H4 (cell line): ENCODE measurements around the gene MCTP2. TPM values are rescaled to one million over a fixed set of nuclear protein-coding genes. Genes with fewer than 3 reads are reported as not detected.
A peak's percentile ranks its signal among the peaks of the same experiment; 100 is the strongest.

Experiments
- DNase-seq: peaks from one replicate; pipeline ENCODE4 v3.0.0-alpha.2; 2015; ENCODE audit warnings: low spot score
- total RNA-seq: library from RNA; depleted of rRNA; stranded (reverse); fragments of >200 nt; shearing (Covaris generic); gene quantifications from 2 replicates; pipeline ENCODE4 v1.2.3, GENCODE V29; 2014

MCTP2 gene
- total RNA-seq, 1 experiment from 2014 or later, result 27.0 TPM

- DNase-seq, result no peak
Measured at GRCh38 chr15:94263341-94264273, 32.2 kb downstream of the MCTP2 start.

DNA sequence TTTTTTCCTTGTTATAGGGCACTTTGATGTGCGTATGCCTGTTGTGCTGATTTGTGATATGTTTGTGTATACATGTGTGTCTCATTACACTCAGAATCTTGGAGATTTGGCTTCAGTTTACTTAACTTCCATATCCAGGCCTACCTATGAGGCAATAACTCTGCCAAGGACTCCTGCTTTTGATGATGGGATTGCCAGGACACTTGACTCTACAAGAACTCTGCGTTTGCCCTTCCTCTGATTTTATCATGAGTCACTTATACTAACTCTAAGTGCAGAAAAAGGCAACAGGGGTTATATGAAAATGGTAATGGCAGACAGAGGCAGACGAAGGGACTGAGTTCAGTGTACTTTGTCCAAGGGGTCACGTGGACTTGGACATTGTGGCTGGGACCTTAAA is 33.6 kb downstream of the MCTP2 start:
- DNase-seq, result no peak

DNA sequence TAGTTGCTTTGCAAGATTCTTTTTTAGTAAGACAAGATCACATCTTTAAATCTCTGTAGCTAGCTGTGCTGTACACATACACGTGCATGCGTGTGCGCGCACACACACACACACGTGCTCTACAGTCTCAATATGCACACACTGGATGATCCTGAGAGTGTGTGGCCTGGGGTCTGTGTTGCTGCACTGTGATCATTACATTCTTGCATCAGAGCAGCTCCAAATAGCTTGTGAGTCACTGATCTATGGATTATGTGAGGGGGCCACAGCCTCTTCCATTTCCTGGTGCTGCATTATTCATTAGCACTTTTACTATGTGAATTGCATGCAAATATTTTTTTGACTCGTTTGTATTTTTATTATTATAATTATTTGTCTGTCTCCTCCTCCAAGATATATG is 34.6 kb downstream of the MCTP2 start:
- no peak for DNase-seq

DNA sequence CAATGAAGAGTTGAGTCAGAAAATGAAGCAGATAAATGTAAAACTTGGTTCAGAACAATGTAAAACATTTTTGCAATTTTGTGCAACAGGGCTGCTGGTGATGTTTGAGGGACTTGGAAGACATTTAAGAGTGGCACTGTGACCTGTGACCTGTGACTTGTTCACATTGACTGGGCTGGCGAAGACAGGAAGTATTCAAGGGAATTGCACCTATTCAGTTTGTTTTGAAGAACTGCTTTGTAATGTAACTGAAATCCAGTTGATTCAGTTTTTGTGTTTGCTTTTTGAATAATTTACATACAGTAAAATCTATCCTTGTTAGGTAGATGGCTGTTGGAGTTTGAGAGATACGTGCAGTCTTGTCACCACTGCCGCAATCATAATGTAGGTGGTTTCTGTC is 35.4 kb downstream of the MCTP2 start:
- no peak for DNase-seq

DNA sequence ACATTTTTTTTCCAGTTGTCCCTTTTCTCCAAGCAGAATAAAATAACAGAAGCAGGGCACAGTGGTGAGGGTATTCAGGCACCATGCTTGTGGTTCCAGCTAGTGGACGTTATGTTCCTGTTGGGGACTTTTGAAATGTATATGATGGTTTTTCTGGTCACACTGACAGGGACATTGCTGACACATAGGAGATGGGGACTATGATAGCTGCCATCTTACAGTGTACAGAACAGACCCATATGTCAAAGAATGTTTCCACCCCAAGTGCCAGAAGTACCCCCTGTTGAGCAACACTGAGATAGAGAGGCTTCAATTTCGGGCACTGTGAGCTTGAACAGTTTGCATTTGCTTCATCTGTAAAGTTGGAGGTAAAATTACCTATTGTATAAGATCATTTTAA is 38.6 kb downstream of the MCTP2 start:
- DNase-seq, result no peak

DNA sequence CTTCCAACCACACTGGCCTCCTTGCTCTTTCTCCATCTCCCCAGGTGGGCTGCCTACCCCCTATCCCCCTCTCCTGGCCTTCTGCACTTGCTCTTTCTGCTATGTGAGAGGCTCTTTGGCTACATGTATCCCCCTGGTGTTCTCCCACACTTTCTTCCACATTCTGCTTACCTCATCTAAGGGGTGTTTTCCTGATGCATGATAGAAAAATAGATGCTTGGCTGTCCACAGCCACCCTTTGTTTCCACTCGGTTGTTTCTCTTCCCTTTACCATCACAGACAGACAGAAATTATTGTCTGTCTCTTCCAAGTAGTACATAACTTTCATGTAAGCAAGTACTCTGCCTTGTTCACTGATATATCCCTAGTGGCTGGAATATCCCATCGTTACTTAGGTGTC is 39.2 kb downstream of the MCTP2 start:
- no peak for DNase-seq

DNA sequence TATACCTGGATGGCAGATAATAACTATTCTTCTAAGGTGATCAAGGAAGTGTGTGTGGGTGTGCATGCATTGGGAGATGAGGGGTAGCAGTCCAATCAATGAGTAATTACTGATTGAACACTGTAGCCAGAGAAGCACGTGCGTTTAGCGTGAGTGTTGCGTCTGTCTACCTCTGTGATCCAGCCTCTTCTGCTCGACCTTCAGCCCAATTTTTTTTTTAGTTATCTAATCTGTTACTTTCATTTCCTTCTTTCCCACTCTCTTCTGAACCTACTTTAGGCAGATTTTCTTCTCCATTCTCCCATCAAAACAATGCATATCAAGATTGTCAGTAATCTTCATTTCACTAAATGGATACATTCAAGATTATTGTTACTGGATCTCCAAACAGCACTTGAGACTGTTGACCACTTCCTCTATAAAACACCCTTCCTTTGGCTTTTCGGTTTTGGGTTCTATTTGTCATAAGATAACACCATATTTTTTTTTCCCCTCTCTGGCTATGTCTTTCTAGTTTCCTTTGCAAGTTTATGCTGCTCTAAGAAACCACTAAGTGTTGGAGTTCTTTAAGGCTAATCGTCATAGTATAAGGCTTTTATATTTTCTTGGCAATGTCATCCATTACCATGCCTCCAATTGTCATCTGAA is 41.0 kb downstream of the MCTP2 start:
- DNase-seq, result no peak

DNA sequence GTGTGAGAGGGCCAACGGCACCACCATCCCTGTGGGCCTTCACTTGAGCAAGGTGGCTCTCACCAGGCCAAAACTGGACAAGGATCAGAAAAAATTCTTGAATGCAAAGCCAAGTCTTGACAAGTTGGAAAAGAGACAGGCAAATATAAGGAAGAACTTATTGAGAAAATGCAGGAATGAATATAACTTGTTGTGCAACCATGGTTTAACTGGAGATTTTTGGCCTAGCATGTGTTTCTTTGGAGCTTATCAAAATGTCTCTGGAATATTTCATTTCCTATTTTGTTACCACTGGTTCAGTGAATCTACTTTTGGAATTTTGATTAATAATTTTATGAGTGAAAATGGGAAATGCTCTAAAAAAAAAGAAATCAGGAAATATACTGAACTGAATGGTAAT is 42.5 kb downstream of the MCTP2 start:
- DNase-seq, result no peak

- no peak for DNase-seq
Measured at GRCh38 chr15:94274745-94275144, 43.4 kb downstream of the MCTP2 start.

DNA sequence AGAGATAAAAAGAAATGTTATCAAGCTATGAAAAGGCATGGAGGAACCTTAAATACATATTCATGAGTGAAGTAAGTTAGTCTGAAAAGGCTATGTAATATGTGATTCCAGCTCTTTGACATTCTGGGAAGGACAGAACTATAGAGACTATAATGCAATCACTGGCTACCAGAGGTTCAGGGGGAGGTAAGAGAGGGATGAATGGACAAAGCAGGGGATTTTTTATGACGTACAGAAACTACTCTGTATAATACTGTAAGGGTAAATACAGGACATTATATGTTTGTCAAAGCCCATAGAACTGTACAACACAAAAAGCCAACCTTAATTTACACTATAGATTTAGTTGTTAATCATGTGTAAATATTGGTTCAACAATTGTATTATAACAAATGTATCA is 46.1 kb downstream of the MCTP2 start:
- no peak for DNase-seq

GRCh38 chr15:94279736-94280135 is 48.4 kb downstream of the MCTP2 start:
- no peak for DNase-seq

DNA sequence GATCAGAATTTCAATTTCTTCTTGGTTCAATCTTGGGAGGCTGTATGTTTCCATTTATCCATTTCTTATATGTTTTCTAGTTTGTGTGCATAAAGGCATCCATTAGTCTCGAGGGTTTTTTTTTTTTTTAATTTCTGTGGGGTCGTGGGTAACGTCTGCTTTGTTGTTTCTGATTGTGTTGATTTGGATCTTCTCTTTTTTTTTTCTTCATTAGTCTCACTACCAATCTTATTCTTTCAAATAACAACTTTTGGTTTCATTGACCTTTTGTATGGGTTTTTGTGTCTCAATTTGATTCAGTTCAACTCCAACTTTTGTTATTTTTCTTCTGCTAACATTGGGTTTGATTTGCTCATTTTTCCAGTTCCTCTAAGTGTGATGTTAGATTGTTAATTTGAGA is 48.9 kb downstream of the MCTP2 start:
- no peak for DNase-seq

DNA sequence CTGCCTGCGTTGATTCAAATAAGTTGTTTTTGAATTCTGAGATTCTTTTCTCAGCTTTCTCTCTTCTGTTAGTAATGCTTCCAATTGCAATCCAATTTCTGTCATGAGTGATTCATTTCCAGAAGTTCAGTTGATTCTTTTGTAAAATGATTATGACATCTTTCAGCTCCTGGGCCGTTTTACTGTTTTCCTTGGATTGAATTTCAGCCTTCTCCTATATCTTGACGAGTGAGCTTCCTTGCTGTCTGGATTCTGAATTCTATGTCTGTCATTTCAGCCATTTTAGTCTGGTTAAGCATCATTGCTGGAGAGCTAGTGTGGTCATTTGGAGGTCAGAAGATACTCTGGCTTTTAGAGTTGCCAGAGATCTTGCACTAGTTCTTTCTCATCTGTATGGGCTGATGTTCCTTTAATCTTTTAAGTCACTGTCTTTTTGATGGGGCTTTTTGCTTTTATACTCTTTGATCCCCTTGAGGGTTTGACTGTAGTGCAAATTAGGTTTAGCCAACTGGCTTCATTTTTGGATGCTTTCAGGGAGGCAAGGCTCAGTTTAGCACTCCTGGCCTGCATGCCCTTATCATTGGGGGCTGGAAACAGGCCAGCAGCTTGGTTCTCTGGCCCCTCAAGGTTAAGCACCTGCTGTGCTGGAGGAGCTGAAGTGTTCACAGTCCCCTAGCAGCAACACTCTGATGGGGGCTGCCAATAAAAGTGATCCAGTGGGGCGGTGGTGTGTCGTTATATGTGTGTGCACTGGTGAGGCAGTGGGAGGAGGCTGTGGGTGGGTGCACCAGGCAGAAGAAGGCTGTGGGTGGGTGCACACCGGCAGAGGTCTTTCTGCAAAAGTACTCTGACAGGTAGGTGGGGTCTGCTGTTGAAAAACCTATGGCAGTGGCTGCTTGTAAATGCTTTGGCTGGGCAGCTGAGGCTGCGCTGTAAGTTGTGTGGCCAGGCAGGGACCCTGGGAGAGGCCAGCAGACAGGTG is 51.2 kb downstream of the MCTP2 start:
- no peak for DNase-seq

DNA sequence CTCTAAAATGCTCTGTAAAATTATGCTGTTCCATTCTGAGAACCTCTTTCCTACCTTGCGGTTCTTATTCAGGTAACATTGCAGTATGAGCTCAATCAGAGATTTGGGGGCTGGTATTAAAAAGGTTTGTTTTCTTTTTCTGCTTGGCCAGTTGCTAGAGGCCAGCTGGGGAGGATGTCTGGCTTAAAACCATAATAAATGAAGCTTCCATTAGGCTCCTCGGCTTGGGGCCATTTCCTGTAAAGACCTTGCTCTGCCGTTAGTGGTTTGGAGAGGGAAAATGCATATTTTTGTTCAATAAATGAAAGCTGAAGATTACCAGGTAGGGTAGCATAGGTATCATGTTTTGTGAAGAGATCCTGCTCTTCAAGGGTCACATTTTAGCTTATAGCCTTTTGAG is 55.2 kb downstream of the MCTP2 start:
- no peak for DNase-seq

DNA sequence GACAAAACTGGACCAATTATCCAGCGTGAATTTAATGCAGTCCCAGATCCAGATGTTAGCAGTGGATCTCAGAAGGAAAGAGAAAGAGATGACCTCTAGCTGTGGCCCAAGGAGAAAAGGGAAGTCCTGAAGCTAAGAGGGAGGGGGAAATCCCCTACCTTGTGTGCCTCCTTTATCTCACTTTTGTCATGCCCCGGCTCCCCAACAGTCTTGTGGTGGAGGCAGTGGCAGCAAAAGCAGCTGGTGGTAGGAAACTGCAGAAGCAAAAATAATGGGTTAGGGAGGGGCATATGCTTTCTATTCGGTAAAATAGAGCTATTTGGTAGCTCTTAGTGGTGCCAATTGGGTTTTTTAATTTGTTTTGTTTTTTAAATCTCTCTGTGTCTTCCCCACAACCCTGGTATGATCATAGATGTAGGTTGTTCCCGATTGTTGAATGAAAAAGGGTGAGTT is 56.5 kb downstream of the MCTP2 start:
- no peak for DNase-seq

- DNase-seq, result no peak
Measured at GRCh38 chr15:94290730-94291129, 59.4 kb downstream of the MCTP2 start.

DNA sequence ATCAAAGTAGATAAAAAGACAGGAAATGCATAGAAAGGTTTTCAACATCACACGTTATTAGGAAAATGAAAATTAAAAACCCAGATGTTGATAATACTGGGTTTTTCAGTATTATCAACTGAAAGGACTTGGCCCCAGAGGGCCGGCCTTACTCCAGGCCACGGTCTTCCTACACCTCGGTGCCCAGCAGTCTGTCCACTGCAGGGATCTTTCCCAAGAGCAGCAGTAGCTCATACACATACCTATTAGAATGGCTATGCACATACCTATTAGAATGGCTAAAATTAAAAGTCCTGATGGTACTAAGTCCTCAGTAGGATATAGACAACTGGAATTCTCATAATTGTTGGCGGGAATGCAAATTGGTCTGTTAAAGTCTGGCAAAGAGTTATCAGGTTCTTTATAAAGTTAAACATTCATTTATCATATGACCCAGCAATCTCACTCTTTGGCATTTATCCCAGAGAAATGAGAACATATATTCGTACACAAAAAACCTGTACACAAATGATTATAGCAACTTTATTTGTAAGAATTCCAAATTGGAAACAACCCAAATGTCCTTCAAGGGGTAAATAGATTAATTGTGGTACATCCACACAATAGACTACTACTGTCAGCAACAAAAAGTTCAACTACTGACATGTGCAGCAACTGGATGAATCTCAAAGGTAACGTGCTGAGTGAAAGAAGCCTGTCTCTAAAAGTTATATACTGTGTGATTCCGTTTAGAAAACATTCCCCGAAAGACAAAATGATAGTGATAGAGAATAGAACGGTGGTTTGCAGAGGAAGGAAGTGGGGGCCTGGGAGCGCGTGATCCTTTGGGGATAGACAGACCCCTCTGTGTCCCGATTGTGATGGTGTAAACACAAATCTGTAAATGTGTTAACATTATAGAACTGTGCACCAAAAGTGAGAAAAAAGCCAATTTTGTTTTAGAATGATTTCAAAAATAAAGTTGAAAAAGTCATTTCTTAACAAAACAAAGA is 62.3 kb downstream of the MCTP2 start:
- no peak for DNase-seq

DNA sequence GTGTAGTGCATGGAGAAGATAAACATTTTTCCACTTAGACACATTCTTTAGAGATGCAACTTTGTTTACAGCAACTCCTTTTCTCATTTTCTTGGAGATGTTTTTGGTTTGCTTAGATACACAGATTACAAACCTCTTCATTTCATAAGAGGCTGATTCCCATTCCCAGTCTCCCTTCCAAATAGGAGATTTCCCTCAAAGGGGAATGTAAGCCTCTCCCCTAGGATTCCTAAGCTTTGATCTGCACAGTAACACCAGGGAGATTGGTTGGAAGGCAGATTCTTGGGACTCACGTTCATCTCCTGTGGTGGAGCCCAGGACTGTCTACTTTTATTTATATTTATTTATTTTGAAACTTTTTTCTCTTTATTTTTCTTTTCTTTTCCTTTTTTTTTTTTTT is 63.2 kb downstream of the MCTP2 start:
- DNase-seq, result peak; percentile 17

DNA sequence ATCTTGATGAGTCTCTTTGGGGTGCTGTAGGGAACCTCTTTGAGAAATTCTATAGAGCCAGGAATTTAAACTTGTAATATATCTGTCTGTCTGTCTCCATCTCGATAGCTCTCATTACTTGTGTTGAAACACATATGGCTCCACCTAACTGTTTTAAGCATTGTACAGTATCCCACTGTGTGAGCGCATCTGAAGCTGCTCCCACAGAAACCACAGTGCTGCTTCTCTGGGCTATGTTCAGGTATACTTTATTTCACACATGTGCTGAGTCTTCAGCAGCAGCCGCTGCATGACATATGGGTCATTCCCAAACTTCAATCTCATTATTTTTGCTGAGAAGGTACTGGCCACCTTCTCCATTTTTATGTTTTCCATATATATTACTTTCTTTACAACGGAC is 63.9 kb downstream of the MCTP2 start:
- DNase-seq, result no peak

DNA sequence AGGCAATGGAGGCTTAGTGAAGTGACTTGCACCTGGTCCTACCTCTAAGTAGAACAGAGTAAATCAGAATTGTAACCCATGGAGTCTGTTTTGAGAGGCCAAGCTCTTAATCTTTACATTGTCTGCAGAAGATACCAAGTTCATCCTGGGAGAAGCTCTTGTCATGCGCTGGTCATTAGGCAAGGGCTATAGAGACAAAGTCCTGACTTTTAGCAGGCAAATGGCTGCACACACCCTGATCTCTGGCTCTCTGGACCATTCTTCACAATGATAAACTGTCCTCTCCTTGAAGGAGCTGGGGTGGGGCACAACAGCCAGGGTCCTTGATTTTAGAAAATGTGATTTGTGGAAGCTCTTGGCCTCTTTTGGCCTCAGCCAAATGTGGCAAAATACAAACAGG is 65.4 kb downstream of the MCTP2 start:
- DNase-seq, result no peak

- DNase-seq, result no peak
Measured at GRCh38 chr15:94297558-94297957, 66.2 kb downstream of the MCTP2 start.
